SKM-1 treated with dmso at 0.1 percent for 144 hours (cell line): ENCODE results near the gene RGL3.
"Not testable (repeated sequence)": the region's sequence is repeated elsewhere in the genome, so short reads cannot be mapped to it uniquely, and the experiment has no call there.

Experiments
- DNase-seq: peaks from one replicate; lab custom pipeline; 2025; ENCODE audit not compliant: unreplicated experiment; lab: John Stamatoyannopoulos, UW

RGL3 gene

DNA sequence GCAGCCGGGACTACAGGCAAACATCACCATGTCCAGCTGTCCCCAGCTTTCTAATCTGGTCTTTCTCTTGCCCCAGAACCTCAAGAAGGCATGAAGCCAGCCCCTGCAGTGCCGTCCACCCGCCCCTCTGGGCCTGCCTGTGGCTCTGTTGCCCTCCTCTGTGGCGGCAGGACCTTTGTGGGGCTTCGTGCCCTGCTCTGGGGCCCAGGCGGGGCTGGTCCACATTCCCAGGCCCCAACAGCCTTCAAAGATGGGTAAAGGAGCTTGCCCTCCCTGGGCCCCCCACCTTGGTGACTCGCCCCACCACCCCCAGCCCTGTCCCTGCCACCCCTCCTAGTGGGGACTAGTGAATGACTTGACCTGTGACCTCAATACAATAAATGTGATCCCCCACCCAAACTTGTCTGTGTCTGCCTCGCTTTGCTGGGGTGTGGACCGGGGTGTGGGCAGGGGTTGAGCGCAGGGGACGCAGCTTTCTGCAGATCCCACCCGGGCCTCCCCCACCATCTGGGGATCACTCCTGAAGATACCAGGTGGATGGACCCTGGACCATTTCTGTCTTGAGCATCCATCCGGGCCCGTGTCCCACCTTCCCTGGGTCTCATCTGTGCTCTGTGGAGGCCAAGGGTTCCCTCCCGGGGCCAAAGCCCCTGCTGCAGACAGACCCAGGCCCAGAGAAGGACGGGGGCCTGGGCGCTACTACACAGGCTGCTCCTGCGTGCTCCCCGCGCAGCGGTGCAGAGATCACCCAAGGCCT is 31.6 kb upstream of the RGL3 start:
- no peak for DNase-seq

DNA sequence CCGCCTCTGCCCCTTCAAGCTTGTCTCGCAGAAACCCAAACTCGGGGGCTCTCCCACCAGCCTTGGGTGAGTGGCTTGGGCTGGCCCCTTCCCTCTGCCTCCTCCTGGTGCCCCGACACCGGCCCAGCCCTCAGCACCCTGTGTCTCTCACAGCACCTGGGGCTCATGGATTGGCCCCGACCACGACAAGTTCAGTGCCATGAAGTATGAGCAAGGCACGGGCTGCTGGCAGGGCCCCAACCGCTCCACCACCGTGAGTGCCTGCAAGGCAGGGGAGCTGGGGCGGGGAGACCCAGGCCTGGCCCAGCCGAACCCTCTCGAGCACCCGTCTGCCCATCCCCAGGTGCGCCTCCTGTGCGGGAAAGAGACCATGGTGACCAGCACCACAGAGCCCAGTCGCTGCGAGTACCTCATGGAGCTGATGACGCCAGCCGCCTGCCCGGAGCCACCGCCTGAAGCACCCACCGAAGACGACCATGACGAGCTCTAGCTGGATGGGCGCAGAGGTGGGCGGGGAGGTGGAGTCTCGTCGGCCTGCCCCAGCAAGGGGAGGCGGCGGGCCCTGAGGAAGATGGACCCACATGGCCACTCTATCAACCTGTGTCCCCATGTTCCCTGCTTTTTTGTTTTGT is 29.9 kb upstream of the RGL3 start:
- DNase-seq = no peak

DNA sequence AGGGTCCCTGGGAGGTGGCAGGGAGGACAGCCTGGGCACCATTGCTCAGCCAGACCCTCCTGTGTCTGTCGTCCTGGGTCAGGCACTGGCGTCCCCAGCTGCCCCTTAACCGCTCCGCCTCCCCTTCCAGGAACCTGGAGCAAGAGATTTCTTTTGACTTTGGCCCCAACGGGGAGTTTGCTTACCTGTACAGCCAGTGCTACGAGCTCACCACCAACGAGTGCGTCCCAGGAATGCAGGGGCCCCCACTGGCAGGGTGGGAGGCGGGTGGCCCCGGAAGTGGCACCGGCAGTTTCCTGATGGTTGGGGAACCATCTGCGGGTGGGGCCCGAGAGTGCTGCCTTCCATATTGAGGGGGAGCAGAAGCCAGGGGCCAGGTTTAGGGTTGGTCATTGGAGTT is 29.3 kb upstream of the RGL3 start:
- no peak for DNase-seq

DNA sequence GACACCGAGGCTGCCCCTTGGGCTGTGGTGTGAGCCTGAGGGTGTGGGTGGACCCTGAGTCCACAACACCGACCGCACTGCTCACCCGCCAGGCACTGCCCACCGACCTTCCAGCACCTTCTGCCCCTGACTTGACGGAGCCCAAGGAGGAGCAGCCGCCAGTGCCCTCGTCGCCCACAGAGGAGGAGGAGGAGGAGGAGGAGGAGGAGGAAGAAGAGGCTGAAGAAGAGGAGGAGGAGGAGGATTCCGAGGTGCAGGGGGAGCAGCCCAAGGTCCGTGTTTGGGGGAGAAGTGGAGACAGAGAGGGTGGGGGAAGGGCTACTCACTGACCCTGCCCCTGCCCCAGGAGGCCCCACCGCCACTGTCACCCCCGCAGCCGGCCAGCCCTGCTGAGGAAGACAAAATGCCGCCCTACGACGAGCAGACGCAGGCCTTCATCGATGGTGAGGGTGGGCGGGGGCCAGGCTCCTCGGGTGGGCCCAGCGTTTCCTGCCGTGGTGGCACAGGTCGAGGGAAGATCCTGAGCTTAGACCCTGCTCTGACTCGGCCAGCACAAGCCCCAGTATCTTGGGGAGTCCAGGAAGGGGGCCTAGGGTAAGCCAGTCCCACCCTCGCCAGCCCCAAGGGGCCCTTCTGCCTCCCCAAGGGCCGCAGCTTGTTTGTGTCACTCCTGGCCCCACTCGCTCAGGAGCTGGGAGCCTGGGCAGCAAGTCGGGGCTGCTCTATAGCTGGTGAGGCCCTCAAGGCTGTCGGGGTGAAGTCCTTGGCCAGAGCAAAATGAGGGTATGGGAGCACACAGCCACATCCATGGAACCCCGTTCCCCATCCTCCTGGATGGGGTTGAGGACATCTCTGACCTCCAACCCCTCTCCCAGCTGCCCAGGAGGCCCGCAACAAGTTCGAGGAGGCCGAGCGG is 28.5 kb upstream of the RGL3 start:
- DNase-seq = no peak

- DNase-seq = peak; percentile 15
Observed at GRCh38 chr19:11446652-11447301, 27.7 kb upstream of the RGL3 start.

DNA sequence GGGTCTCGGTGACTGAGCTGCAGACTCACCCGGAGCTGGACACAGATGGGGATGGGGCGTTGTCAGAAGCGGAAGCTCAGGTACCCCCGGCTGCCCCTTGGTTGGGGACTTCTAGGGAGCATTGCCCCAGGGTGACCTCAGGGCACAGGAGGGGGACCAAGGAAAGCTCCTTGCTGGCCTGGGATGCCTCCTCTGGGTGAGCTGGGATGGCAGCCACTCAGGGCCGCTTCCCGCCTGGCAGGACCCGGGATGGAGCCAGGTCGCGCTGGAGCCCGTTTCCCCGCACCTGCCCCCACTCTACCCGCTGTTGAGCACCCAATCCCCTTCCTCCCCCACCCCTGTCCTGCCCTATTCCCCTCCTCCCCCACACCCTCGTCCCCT is 27.1 kb upstream of the RGL3 start:
- DNase-seq = no peak

DNA sequence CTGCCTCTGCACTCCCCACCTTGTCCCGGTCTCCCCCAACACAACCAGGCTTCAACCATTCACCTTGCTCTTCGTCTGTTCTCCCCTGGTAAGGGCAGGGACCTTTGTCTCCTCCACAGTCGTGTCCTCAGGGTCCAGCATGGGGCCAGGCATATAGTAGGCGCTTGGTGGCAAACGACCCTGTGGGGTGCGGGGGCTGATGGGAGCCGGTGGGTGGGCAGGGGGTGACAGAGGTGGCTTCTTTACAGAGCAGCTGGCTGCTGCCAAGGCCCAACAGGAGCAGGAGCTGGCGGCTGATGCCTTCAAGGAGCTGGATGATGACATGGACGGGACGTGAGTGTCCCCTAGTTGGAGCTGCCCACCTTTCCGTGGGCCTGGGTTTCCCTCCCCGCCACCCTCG is 26.0 kb upstream of the RGL3 start:
- no peak for DNase-seq

- DNase-seq = no peak
Observed at GRCh38 chr19:11444059-11444458, 24.9 kb upstream of the RGL3 start.

- DNase-seq = no peak
Observed at GRCh38 chr19:11437955-11438354, 18.8 kb upstream of the RGL3 start.

- no peak for DNase-seq
Observed at GRCh38 chr19:11435833-11436313, 16.8 kb upstream of the RGL3 start.

GRCh38 chr19:11435057-11435832 is 16.1 kb upstream of the RGL3 start, which contains the start of the genes ODAD3 and PRKCSH:
Gene ODAD3, minus strand, starts transcription at chr19:11435121. Its CDS starts 105 bp downstream, at chr19:11435016.
Gene PRKCSH, plus strand, starts transcription at chr19:11435635. Its CDS starts 483 bp downstream, at chr19:11436118.
- peak; percentile 100 for DNase-seq

DNA sequence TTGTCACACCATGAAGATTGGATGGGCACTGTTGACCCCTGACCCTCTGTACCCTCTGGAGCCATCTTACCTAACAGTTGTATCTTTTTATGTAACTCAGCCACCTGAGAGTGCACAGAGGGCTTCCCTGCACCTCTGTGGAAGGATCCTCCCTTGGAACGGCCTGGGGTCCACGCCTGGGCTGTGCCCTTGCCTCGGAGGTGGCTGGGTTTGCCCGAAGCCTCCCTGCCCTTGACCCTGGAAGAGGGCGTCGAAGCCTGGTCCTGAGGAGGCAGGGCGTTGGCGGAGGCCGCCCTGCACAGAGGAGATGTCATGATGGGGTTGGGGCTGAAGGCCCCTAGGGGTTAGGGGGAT is 15.6 kb upstream of the RGL3 start:
- DNase-seq = no peak

DNA sequence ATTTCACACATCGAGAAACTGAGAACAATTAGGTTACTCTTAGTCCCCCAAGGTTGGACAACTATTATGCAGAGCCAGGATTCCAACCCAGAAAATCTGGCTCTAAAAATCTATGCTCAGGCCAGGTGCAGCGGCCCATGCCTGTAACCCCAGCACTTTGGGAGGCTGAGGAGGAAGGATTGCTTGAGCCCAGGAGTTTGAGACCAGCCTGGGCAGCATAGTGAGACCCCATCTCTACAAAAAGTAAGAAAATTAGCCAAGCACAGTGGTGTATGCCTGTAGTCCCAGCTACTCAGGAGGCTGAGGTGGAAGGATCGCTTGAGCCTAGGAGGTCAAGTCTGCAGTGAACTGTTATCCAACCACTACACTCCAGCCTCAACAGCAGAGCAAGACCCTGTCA is 14.4 kb upstream of the RGL3 start:
- DNase-seq = not testable (repeated sequence)

DNA sequence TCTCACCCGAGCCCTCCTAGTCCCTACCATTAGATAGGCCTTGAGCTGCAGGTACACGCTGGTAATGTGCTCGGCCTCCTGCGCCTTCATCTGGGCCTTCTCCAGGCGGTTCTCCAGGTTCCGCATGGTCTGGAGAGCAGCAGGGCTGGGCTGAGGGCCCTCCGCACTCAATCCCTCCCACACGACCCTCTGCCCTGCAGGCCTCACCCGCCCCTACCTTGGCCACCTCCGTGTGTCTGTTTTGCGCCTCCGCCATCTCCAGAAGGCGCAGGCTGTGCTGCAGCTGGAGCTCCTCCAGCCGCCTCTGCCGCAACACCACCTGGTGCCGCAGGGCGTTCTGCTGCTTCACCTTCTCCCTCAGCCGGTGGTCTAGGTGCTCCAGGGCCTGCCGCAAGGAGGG is 7.5 kb upstream of the RGL3 start:
- no peak for DNase-seq

DNA sequence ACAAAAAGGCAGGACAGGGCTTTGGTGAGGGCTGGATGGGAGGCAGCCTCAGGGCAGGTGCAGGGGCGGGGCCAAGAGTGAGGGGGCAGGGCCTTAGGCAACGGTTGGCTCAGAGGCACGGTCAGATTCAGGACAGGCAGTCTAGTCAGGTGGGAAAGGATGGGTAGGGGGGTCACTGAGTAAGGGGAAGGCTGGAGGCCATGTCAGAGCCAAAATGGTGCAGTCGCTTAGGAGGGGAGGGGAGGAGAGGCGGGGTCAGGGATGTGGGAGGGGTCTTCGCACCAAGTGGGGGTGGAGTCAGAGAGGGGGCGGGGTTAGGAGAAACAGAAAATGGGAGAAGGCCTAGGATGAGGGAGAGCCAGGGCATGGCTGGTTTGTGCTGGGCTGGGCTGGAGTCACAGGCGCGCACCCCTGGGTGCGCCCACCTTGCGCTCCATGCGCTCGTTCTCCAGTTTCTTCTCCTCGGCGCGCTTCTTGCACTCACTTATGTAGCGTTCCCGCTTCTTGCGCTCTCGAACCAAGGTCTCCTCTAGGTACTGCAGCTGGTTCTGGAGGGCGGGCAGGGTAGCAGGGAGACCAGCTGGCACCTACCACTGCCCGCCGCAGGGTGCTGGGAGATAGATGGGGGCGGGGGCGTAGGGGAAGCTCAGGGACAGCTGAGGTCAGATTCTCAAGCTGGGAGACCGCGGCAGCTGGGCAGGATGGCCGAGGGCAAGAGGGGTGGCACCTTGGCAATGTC is 6.8 kb upstream of the RGL3 start:
- DNase-seq = no peak

GRCh38 chr19:11423791-11424181 is 4.7 kb upstream of the RGL3 start:
- DNase-seq = no peak

DNA sequence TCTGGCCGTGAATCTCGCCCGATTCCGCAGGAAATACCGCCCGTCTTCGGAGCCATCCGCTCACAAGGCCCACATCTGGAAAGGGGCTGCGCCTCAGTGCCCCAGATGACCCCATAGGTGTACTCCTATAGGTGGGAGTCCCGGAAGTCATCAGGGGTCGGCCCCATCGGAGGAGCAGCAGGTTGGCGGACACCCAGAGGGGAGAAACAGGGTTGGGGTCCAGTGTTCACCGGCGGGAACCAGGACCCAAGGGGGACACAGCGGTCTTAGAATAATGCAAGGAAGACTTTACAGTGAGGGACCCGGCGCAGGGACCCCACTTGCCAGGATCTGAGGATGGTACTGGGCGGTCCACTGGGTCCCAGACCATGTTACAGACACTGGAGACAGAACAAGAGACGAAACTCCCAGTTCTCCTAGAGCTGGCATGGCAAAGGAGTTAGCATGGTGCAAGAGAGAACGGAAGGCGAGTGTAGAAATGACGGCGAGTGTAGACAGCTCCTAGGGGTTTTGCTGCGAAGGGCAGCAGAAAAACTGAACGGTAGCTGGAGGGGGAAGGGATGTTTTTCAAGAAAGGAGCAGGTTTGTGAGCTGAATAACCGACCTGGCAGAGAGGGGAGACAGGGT is 4.2 kb upstream of the RGL3 start:
- DNase-seq = no peak

GRCh38 chr19:11422163-11423065 is 3.3 kb upstream of the RGL3 start:
- DNase-seq = no peak
